ENCODE measurements around the gene GPLD1.

DNA sequence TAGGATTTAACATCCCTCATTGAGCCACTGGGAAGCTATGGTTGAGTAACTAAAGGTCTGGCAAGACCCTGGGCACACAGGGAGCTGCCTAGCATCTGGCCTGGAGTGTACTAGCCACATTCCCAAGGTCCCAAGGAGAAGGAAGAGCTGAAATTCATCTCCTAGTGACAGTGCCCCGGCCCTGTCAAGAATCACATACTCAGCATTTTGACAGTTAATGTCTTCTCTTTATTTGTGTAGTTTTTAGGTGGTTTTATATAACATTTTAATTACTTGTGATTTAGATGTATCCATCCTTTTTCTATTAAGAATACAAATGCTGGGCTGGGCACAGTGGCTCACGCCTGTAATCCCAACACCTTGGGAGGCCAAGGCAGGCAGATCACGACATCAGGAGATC, 45.8 kb upstream of the GPLD1 start:
- TF ChIP-seq SUZ12 (IDR thresholded peaks at IDR 0.05; ENCODE audit: extremely low read depth, insufficient read depth, insufficient read length) (no peak), ZNF274 (IDR thresholded peaks at IDR 0.05; ENCODE audit: low read depth, low read length) (no peak), YY1 (IDR thresholded peaks at IDR 0.05; ENCODE audit: insufficient read depth, insufficient read length) (no peak)

All from NT2/D1 (cell line).